ENCODE results near the gene DOCK3. TPM values are rescaled to one million over a fixed set of nuclear protein-coding genes. Genes with fewer than 3 reads are reported as not detected.

The DOCK3 gene
- polyA plus RNA-seq, 2 of the 4 experiments (the other 2 are of a cell fraction) = 0.40 to 0.46 TPM

DNA sequence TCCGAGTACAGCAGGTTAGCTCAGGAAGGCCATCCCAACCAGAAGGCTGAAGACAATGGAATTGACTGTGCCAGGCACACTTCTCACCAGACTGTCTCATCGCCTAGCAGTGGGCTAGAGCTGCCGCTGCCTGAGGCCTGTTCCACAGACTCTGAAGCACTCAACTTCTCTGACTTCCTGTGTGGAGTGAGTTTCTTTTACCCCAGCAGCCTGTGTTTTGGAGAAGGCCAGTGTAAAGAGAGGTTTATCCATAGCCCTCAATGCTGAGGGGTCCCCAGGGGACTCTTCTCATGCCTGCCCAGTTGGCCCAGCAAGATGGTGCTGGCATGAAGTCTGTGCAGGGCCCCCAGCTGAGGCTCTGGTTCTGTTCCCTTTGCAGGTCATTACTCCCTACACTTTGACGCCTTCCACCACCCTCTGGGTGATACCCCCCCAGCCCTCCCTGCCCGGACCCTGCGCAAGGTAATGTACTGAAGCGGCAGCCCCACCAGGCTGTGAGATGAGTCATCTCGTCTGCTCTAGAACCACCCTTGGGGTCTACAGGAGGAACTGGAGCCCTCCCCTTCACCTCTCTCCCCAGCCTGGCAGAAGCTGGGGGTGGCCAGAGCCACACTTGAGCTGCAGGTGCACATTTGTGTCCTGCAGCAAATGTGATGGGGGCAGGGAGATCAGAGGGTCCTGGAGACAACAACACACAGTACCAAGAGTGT lies 705.2 kb downstream of the DOCK3 start:
- TF ChIP-seq HEYL (CRISPR knock-in tag; IDR thresholded peaks at IDR 0.05) (no peak), ZC3H11A (IDR thresholded peaks at IDR 0.05) (no peak), FOSB (CRISPR knock-in tag; IDR thresholded peaks at IDR 0.05) (no peak)
- no peak for FAIRE-seq
- Histone ChIP-seq H3K4me1 (peaks cover 8% of the 10 kb centered on the region; the same call in 2 of the 3 replicates), H3K4me3 (no peak overlapping the region), H3K27ac (no peak overlapping the region), H3K4me2 (no peak overlapping the region), H3K9me3 (no peaks in the 10 kb centered on the region)
- 100% methylated on average over 1 of the region's 8 CpGs for WGBS (ENCODE audit: missing lambda C conversion rate)
- DNase-seq (ENCODE audit: low read depth in 1 of 2, low spot score in 1 of 2) = no peak
- ATAC-seq = no peak
- ChIA-PET CTCF (interaction anchor here (5.3 to 13.9 kb wide), 2 partner anchors 9 to 763 kb away, joined by 28 to 115 read pairs; partner anchors contain the start of gene MAPKAPK3), POLR2A (no interaction called here)

DNA sequence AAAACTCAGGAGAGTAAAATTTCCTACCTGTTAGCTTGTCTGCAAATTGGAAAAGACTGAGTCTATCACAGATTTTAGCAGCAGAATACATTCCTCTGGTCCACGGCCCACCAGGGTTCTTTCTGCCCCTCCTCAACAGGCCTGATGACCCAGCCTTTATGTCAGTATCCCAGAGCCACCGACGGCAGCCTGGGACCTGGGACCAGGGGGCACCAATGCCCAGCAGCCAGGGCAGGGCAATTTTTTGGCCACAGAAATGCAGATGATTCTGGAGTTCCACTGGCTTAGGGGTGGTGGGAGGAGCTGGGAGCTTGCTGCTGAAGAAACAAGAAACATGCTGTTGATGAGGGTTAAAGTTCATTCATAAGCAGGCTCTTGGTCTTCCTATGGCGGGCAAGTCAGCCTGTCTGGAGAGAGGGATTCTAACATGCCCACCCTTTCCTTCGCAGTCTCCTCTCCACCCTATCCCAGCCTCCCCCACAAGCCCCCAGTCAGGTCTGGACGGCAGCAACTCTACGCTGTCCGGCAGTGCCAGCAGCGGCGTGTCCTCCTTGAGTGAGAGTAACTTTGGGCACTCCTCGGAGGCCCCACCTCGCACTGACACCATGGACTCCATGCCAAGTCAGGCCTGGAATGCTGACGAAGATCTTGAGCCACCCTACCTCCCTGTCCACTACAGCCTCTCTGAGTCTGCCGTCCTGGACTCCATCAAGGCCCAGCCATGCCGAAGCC lies 706.0 kb downstream of the DOCK3 start:
- no peak for DNase-seq (ENCODE audit: low read depth in 1 of 2, low spot score in 1 of 2)
- ChIA-PET POLR2A (no interaction called here), CTCF (interaction anchor here (5.3 to 13.9 kb wide), 2 partner anchors 8 to 764 kb away, joined by 28 to 115 read pairs; partner anchors contain the start of gene MAPKAPK3)
- Histone ChIP-seq H3K9me3 (no peaks in the 10 kb centered on the region), H3K4me1 (peaks cover 8% of the 10 kb centered on the region; the same call in 2 of the 3 replicates), H3K4me2 (no peak overlapping the region), H3K27ac (no peak overlapping the region), H3K4me3 (no peak overlapping the region)
- 89% methylated on average over 5 of the region's 15 CpGs for WGBS (ENCODE audit: missing lambda C conversion rate)
- no peak for FAIRE-seq
- ATAC-seq = no peak
- TF ChIP-seq FOXS1 (CRISPR knock-in tag; IDR thresholded peaks at IDR 0.05) (no peak), CHD2 (IDR thresholded peaks at IDR 0.05; ENCODE audit: low read length, partially characterized antibody) (no peak), HEYL (CRISPR knock-in tag; IDR thresholded peaks at IDR 0.05) (no peak), PHF8 (IDR thresholded peaks at IDR 0.05; ENCODE audit: borderline replicate concordance, low read depth) (no peak), FOSB (CRISPR knock-in tag; IDR thresholded peaks at IDR 0.05) (no peak), ZC3H11A (IDR thresholded peaks at IDR 0.05) (no peak), MAZ (IDR thresholded peaks at IDR 0.05; ENCODE audit: borderline replicate concordance, low read depth, low read length) (no peak), POLR2A (IDR thresholded peaks at IDR 0.05; ENCODE audit: low read length) (no peak), EHMT2 (IDR thresholded peaks at IDR 0.05; ENCODE audit: low read depth) (no peak), KDM1A (IDR thresholded peaks at IDR 0.05; ENCODE audit: low read depth) (no peak), HOXB13 (CRISPR knock-in tag; IDR thresholded peaks at IDR 0.05; ENCODE audit: low read depth) (no peak), JUNB (IDR thresholded peaks at IDR 0.05) (no peak), JUN (IDR thresholded peaks at IDR 0.05) (no peak), ESRRA (IDR thresholded peaks at IDR 0.05; ENCODE audit: borderline replicate concordance, low read length) (no peak), CEBPB (IDR thresholded peaks at IDR 0.05) (no peak), ZNF302 (CRISPR knock-in tag; IDR thresholded peaks at IDR 0.05) (no peak)
- TF ChIP-seq, protein P1, sequence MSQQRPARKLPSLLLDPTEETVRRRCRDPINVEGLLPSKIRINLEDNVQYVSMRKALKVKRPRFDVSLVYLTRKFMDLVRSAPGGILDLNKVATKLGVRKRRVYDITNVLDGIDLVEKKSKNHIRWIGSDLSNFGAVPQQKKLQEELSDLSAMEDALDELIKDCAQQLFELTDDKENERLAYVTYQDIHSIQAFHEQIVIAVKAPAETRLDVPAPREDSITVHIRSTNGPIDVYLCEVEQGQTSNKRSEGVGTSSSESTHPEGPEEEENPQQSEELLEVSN (IDR thresholded peaks at IDR 0.05; ENCODE audit: borderline replicate concordance, low read depth) = no peak
- TF ChIP-seq, protein P2, sequence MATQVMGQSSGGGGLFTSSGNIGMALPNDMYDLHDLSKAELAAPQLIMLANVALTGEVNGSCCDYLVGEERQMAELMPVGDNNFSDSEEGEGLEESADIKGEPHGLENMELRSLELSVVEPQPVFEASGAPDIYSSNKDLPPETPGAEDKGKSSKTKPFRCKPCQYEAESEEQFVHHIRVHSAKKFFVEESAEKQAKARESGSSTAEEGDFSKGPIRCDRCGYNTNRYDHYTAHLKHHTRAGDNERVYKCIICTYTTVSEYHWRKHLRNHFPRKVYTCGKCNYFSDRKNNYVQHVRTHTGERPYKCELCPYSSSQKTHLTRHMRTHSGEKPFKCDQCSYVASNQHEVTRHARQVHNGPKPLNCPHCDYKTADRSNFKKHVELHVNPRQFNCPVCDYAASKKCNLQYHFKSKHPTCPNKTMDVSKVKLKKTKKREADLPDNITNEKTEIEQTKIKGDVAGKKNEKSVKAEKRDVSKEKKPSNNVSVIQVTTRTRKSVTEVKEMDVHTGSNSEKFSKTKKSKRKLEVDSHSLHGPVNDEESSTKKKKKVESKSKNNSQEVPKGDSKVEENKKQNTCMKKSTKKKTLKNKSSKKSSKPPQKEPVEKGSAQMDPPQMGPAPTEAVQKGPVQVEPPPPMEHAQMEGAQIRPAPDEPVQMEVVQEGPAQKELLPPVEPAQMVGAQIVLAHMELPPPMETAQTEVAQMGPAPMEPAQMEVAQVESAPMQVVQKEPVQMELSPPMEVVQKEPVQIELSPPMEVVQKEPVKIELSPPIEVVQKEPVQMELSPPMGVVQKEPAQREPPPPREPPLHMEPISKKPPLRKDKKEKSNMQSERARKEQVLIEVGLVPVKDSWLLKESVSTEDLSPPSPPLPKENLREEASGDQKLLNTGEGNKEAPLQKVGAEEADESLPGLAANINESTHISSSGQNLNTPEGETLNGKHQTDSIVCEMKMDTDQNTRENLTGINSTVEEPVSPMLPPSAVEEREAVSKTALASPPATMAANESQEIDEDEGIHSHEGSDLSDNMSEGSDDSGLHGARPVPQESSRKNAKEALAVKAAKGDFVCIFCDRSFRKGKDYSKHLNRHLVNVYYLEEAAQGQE (IDR thresholded peaks at IDR 0.05) = no peak
- TF ChIP-seq, protein P3, sequence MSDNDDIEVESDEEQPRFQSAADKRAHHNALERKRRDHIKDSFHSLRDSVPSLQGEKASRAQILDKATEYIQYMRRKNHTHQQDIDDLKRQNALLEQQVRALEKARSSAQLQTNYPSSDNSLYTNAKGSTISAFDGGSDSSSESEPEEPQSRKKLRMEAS (IDR thresholded peaks at IDR 0.05) = no peak

Measured in A549 (cell line).